Measurements from ENCODE around the gene SEC16B.

- TF ChIP-seq GABPA (tag; conservative IDR thresholded peaks at IDR 0.05; ENCODE audit: low read depth): no peak
- TF ChIP-seq, protein P1, sequence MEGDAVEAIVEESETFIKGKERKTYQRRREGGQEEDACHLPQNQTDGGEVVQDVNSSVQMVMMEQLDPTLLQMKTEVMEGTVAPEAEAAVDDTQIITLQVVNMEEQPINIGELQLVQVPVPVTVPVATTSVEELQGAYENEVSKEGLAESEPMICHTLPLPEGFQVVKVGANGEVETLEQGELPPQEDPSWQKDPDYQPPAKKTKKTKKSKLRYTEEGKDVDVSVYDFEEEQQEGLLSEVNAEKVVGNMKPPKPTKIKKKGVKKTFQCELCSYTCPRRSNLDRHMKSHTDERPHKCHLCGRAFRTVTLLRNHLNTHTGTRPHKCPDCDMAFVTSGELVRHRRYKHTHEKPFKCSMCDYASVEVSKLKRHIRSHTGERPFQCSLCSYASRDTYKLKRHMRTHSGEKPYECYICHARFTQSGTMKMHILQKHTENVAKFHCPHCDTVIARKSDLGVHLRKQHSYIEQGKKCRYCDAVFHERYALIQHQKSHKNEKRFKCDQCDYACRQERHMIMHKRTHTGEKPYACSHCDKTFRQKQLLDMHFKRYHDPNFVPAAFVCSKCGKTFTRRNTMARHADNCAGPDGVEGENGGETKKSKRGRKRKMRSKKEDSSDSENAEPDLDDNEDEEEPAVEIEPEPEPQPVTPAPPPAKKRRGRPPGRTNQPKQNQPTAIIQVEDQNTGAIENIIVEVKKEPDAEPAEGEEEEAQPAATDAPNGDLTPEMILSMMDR (IDR thresholded peaks at IDR 0.05 in 2 of 3, conservative IDR thresholded peaks at IDR 0.05 in 1 of 3; ENCODE audit: insufficient read depth in 2 of 3, low read depth in 1 of 3, low read length in 3 of 3): no peak
Measured at GRCh38 chr1:177979272-177979671, 9.4 kb upstream of the SEC16B start.

Data from K562 (cell line).